ENCODE measurements around the gene PPME1.
A peak's percentile ranks its signal among the peaks of the same experiment; 100 is the strongest.

The PPME1 gene

DNA sequence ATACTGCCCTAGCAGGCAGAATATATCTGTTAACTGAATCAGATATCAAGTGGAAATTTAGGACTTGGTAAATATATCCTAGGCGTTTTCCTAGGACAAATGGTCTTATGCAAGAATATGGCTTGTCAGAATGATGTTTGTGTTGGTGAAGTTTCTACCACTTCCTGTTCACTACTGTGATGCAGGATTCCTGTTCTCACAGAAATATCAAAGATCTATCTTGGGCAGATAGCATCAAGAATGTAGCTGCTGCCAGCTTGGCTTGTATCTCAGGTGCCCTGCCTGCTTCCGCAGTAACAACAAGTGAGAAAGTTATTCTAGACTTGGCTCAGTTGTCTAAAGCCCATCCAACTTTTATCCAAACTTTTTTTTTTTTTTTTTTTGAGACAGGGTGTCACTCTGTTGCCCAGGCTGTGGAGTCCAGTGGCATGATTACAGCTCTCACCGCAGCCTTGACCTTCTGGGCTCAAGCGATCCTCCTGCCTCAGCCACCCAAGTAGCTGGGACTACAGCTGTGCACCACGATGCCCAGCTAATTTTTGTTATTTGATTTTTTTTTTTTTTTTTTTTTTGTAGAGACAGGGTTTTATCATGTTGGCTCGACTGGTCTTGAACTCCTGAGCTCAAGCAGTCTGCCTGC is 61.3 kb downstream of the PPME1 start:
- no peak for DNase-seq

DNA sequence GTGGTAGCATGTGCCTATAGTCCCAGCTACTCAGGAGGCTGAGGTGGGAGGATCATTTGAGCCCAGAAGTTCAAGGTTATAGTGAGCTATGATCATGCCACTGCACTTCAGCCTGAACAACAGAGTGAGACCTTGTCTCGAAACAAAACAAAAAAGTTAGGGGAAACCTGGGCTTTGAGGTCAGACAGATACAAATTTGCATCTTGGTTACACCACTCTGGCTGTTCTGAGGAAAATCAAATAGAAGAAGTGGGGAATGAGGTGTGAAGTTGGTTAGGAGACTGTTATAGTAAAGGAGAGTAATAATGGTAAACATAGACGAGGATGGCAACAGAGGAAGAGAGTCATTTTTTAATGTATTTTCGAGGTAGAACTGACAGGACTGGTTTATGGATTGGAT is 62.6 kb downstream of the PPME1 start:
- DNase-seq = no peak

DNA sequence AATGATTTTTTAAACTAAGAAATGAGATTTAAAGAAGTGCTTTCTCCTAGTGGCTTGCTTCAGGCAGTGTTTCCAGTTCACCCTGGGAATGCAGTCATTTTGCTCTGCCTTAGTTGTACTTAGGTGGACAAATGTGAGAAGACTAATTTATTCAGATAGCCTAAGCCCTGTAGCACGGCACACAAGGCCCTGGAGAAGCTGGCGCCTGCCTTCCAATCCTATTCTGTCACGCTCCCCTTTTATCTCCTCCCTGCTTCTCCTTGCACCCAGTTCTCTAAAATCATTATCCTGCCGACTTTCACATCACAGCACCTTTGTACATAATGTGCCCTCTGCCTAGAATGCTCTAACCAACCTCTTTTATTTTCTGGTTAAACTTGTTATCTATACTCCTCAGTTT is 64.0 kb downstream of the PPME1 start:
- no peak for DNase-seq

DNA sequence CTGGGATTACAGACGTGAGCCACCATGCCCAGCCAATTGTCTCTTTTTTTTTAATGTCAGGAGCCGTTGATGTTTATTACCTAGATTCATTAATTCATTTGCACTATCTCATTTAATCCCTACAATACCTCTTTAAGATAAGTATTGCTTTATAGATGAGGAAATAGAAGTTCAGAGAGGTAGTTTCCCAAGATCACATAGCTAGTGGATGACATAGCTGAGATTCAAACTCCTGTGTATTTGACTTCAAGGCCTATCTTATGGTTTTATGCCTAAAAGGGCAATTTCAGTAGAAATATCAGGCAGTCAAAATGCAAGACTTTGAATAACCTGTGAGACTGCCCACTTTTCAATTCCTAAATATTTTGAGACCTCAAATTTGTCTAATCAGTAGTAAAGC is 66.5 kb downstream of the PPME1 start:
- no peak for DNase-seq

DNA sequence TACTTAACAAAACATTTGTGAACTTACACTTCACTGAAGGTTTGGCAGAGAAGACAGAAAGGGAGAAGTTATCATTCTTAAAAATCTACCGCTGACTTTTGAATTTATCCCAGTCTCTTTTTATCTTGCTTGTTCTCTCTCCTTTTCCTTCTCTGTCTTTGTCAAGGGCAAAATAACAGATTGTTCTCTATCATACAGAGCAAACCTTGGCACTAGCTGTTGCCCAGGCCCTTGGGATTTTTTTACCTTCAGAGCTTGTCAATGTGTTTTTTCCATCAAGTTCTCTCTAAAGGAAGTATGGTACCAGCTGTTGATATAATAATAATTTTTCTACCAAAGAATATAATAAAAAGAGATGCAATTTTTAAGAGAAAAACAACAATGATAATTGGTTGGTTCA is 67.2 kb downstream of the PPME1 start:
- no peak for DNase-seq

DNA sequence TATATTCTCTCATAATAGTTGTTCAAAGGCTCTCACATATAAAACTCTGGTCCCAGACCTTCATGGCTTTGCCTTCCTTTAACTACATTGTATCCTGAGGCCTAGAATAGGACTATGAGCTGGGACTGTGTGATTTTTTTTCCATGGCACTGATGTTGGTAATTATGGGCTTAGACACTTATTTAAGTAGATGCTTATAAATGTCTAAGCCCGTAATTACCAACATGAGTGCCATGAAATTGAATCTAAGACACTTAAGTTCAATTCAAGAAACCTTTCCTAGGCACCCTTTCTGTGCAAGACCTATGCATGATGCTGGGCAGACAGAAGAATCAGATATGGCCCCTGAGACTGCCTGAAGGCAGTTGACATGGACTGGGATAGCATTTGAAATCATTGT is 77.4 kb downstream of the PPME1 start:
- no peak for DNase-seq

DNA sequence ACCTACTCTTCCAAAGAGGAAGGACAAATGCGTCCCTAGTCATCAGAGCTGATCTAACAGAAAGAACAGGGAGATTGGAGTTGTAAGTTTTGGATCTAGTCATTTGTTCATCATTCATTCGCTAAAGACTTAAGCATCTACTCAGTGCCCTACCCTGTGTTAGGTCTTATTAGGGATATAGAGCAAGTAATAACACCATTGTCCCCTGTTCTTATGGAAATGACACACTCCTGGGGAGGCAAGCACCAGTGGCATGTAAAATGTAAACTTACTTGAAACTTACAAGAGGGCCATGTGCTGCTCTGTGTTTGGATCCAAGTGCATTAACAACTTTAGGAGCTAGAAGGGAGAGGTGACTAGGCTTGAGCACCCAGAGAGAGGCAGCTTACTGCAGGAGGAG is 78.4 kb downstream of the PPME1 start:
- no peak for DNase-seq

DNA sequence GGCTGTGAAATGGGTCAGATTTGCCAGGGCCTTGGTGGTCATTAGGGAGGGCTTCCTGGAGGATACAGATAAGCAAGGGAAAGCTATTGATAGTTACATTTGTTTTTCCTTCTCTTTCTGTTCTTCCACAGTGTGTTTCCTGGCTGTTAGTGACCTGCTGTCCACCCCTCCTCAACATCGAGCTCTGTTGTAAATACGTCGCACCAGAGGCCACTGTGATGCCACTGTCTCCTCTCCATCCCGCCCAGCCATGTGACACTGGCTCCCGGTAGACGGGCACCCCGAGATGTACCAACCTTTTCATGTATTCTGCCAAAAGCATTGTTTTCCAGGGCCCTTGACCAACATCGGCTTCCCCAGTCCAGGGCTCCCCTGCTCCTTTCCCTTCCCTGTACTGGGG is 82.3 kb downstream of the PPME1 start:
- DNase-seq = no peak

DNA sequence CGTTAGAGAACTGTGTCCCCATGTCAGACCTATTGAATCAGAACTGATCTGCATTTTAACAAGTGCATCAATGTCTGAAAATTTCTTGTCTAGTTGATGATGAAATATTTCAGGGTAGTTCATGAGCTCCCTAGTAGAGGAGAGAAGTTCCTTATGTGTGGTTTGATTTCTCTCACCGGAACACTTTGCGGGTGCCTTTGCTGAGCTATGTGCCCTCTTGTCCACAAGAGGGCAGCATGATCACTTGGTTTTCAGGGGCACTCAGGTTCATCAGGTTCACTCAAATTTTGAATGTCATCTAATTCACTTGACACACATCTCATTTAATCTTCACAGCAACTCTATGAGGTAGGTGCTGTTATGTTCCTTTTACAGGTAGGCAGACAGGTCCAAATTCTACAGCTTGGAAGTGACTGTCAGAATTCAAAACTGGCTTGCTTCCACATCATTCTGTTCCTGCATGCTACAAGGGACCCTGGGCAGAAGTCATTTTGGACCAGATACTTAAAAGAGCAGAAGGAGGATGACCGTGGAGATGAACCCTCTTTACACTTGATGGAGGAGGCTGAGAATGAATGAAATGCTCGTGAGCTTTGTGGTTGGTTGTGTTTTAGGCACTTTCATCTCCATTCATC is 84.8 kb downstream of the PPME1 start:
- peak; percentile 42 for DNase-seq

DNA sequence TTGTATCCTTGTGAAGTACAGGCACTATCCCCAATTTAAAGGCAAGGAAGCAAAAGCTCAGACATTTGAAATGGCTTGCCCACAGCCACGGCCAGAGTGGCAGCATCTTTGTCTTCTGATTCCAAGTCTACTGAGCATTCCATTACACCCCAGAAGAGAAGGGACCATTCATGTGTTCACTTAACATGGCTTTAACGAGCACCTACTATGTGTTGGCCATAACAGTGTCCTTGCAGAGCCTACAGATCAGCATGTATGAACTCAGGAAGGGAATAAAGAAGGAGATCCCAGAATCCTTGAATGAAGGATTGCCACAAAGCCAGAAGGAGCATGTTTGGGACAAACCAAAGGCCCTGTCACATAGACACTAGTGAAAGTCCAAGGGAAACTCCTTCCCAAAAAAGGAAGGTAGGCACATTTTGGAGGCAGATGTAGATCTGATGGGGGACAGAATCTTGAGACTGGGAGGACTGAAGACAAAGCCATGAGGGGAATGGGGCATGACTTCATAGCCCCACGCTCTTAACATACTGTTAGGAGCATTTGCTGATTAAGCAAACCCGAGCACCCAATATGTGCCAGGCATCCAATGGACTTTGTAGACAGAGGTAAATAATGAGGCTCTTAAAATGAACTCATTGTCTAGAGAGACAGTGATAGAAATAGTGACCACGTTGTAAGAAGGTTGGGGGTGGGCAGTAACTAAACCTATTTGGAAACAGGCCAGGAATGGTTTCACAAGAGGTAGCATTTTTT is 85.5 kb downstream of the PPME1 start:
- DNase-seq = no peak

DNA sequence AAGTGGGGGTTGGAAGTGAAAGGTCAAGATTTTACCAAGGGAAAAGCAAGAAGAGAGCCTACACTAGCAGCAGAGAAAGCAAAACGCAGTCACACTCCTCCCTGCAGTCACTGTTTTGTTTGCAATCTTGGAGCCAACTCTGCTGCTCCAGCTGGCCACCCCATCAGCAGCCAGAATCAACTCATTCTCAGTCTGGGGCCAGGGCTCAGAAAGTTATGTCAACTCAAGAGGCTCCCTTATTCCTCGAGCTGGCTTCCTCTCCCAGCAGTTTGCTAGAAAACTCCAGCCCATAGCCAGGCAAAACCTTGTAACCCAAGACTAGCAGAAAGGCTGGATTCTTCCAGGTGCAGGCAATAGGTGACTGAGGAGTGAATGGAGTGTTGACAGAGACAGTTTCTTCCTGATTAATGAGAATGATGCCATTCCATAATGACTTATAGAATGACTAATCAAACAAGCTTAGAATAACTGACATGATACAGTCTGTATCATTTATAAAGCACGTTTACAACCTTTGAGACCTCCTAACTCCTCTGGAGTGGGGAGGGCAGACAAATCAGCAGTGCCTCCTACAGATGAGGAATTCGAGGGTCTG is 87.0 kb downstream of the PPME1 start:
- no peak for DNase-seq

DNA sequence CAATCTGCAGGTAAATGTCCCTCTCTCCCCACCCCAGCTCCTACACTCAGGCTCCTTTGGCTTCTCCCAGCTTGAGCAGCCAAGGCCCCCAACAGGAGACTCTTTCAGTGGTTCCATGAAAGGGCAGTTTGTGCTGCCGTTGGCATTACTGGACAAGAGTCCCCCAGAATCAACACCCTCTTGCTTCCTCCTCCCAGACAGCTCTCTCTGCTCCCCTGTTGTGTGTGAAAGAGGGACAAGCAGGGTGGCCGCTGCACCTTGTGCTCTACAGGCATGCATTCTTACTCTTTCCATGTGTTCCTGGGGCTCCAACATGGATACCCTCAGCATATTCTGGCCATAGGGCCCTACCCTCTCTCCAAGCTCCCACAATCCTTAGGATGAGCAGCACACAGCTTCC is 91.6 kb downstream of the PPME1 start:
- DNase-seq = no peak

DNA sequence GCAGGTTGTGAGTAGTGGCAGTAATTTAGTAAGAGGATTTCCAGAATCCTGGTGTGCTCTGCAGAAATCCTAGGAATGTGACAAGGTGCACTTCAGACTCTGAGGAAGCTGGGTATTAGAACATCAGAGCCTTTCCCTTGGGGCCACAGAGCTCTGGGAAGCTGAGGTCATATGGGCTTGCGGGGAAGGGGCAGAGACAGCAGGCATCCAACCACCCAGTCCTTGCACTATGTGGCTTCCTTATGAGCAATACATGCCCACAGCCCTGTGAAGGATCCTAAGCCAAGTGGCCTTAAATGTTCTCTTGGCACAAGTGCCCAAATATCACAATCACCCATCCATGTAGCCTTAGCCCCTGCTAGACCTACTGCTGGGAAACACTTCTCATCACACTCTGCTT is 94.2 kb downstream of the PPME1 start:
- no peak for DNase-seq

DNA sequence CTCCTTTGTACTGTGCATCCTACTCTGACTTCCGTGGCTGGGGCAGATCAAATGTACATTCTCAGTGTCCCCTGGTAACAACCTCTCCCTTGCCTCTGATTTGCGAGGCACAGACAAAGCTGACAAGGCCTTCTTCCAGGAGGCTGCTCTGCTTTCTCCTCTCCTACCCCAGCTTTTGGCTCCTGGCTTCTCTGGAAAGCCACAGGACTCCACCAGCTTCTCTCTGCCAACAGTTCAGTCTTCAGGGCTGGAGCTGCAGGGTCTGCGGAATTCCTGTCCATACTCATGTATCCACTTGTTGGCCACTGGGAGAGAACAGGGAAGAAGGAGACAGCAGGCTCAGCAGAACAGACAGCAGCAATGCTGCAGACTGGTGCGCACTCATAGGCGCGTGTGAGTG is 95.9 kb downstream of the PPME1 start:
- DNase-seq = no peak

DNA sequence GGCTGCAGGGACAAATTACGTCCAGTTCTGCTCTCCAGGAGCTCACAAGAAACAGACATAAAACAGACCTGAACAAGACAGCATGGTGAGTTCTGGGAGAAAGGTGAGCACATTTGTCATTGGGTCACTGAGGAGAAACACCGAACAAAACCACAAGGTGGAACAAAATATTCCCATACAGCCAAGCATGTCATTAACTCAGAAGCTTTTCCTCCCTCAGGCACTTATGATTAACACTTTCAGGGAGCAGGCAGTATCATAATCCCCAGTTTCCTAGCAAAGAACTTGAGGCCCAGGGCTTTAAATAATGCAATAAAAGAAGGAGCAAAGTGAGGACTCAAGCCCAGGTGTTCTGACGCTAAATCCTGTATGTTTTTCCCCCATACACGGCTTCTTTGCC is 97.4 kb downstream of the PPME1 start:
- DNase-seq = no peak

DNA sequence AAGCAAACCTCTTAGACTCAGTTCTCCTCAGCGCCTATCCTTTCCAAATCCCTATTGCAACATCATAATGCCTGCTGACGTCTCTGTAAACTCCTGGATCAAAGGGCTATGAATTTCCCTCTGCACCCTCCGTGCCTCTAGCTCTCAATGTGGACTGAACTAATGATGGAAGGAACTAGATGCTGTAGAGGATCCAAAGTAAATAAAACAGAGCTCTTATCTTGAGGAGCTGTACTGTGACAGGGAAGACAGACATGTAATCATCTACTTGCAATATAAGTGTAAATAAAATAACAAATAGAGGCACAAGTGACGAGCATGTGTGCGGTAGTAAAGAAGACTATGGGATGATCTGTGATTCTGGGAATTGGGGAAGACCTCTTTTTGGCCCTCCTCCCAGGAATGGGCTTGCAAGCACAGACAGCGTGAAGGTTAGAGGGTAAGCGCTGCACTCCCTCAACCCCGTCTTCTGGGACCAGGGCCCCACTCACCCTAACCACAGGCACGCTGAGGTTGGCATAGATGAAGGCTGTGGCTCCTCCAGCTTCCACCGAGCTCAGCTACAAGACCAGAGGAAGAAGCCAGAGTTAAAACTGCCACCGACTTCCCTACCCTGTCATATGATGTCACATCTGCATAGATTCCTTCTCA is 98.2 kb downstream of the PPME1 start:
- no peak for DNase-seq

DNA sequence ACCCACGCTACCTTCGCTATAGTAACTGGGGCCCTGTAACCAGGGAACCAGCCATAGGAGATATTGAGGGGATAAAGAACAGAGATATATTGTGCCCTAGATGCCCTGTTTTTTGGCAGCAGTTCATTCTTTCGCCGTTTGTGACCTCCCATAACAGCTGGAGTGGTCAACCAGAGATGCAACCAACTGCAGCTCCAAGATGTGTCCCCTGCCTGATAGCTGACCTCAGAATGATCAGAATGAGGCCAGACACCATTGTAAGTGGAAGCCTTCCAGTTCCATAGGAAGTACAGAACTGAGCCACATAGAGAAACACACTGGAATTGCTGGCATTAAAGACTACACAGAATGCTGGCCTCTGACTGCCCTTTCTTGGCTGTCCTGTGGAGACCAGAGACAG is 101.2 kb downstream of the PPME1 start:
- DNase-seq = no peak

DNA sequence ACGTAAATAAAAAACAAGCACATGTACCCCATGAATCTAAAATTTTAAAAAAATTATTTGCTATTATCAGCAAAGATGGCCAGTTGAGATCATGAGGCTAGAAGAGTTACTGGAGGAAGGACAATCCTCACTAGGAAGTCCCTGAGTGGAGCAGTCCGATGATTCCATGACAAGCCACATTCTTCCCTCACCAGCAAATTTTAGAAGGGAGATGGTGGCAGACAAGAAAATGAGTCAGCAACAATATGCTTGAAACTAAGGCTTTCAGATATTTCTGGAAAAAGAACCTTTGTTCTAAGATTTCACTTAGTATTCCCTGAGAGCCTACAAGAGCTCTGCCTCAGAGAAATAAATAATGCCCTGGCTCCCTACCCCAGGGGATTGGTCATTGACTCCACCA is 105.5 kb downstream of the PPME1 start:
- no peak for DNase-seq

DNA sequence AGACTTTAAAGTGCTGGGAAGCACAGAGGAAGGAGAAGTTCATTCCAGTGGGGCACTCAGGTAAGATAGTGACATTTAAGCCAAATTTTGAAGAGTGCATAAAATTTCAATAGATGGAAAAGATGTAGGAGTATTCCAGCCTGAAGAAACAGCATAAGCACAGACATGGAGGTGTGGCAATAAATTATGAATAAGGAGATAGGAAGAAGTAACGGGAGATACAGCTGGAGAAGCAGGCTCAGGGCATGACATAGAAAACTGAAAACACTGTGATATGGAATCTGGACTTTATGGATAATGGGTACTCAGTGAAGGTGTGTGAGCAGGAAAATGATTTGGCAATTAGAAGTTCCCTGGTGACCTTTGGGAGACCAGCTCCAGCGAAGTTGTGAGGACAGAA is 107.0 kb downstream of the PPME1 start:
- no peak for DNase-seq

DNA sequence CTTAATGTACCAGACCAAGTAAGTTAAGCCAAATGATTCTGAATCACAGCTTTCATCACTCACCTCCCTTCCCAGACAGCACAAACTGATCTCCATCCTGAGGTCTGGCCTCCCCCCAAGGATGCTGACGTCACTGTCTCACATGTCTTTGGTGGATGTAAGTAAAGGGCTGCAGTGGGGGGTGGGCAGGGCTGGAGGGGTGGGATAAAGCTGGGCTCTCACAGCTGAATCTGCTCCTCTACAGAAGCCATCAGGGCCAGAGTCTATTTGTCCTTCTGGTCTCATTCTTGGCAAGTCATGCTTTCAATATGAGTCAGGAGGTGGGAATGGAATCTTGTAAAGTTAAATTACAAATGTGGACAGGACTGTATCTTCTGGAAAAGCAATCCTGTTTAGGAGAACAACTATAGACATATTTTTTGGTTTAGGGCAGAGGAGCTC is 107.7 kb downstream of the PPME1 start:
- DNase-seq = no peak

DNA sequence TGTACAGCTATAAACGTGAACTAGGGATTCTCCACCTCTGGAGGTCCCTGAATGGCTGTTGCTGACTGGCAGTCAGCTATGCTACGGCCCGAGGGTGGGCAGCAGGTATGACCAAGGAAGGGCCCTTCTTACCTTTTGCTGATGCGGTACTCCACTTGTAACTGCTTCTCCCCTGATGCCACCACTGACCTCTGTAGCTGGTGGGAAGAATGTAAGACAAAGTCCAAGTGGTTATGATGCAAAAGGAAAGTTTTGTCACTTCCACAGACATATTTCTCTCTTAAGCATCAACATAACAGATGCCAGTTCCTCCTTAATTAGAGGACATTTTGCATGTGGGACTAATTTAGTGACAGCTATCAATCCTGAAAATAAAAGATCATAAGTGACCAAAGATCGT is 108.2 kb downstream of the PPME1 start:
- DNase-seq = no peak

DNA sequence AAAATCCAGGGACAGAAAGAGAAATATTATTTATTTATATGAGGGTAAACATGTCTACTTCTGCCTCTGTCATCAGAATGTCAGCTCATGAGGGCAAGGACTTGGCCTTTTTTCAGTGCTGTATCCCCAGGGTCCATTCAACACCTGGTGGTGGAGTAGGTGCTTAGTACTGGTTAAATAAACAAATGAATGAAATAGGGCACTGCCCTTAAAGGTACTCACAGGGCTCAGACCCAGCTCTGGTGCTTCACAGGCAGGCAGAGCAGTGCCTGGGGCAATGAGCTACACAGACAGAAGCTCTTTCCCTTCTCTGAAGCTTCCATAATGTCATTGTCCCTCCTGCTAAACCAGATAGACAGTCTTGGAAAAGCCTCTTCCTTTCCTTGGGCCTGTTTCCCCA is 109.4 kb downstream of the PPME1 start:
- DNase-seq = no peak

DNA sequence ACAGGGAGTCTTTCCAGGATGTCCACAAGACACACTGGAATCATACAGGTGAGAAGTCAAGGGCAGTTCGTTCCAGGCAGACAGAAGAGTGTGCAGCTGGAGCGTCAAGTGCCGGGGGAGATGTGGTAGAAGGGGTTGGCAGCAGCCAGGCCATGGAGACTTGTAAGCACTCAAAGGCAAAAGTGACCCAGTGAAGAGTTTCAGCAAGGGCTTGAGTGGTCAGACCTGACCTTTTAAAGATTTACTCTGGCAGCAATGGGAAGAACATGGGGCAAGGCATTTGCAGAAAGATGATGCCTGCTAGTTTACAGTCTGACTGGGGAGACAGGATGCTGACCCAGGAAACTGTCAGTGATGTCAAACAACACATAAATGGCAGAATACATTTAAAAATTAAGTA is 111.3 kb downstream of the PPME1 start:
- DNase-seq = no peak
